Neural cell (in vitro differentiated cells): ENCODE measurements around the gene OR9A2. TPM values are rescaled to one million over a fixed set of nuclear protein-coding genes. Genes with fewer than 3 reads are reported as not detected.

Source experiments
- H2AFZ ChIP-seq: fragments of 200-600, 300-800 bp; sonication (generic), shearing (Covaris generic); 2 replicates; pipeline ENCODE4 v1.6.0; 2014; ENCODE audit warnings: low read depth, mild to moderate bottlenecking, antibody characterized with exemption, low read length, moderate library complexity
- H3F3A ChIP-seq: fragments of 200-600 bp; shearing (Covaris generic); 2 replicates; pipeline ENCODE4 v1.6.1; 2016; ENCODE audit warnings: mild to moderate bottlenecking, moderate library complexity, mixed read lengths, antibody characterized with exemption, low read length; ENCODE audit not compliant: insufficient read depth, poor library complexity, severe bottlenecking
- H3K27ac ChIP-seq: fragments of 200-600, 300-800 bp; sonication (generic), shearing (Covaris generic); 2 replicates; pipeline ENCODE4 v1.5.1; 2014; ENCODE audit warnings: mild to moderate bottlenecking, low read length, moderate library complexity
- H3K27me3 ChIP-seq: fragments of 300-800, 200-600 bp; sonication (generic), shearing (Covaris generic); 2 replicates; pipeline ENCODE4 v1.6.0; 2014; ENCODE audit warnings: mild to moderate bottlenecking, low read depth, low read length, moderate library complexity; ENCODE audit not compliant: insufficient read depth
- H3K36me3 ChIP-seq: fragments of 300-800, 200-600 bp; sonication (generic), shearing (Covaris generic); 2 replicates; pipeline ENCODE4 v1.5.1; 2014; ENCODE audit warnings: mild to moderate bottlenecking, antibody characterized with exemption, low read length, moderate library complexity; ENCODE audit not compliant: insufficient read depth
- H3K4me2 ChIP-seq: fragments of 300-800, 200-600 bp; sonication (generic), shearing (Covaris generic); 2 replicates; pipeline ENCODE4 v1.6.0; 2014; ENCODE audit warnings: mild to moderate bottlenecking, low read length
- H3K4me3 ChIP-seq: fragments of 300-800, 200-600 bp; sonication (generic), shearing (Covaris generic); 2 replicates; pipeline ENCODE4 v1.5.1; 2014; ENCODE audit warnings: mild to moderate bottlenecking, low read length, moderate library complexity
- H3K79me2 ChIP-seq: fragments of 200-600 bp; shearing (Covaris generic); replicated peaks from 2 replicates; pipeline ENCODE4 v1.6.0; 2014; ENCODE audit warnings: mild to moderate bottlenecking, low read length, moderate library complexity; ENCODE audit not compliant: insufficient read depth
- H3K9ac ChIP-seq: fragments of 300-800, 200-600 bp; sonication (generic), shearing (Covaris generic); 2 replicates; pipeline ENCODE4 v1.6.1; 2016; ENCODE audit warnings: mild to moderate bottlenecking, low read length, mixed read lengths
- H3K9me2 ChIP-seq: fragments of 200-600 bp; shearing (Covaris generic); 2 replicates; pipeline ENCODE4 v1.6.1; 2016; ENCODE audit warnings: mild to moderate bottlenecking, low read length, mixed read lengths; ENCODE audit not compliant: insufficient read depth
- H3K9me3 ChIP-seq: fragments of 200-600, 300-800 bp; sonication (generic), shearing (Covaris generic); 2 replicates; pipeline ENCODE4 v1.6.1; 2016; ENCODE audit warnings: mild to moderate bottlenecking, mixed run types, low read length, moderate library complexity, mixed read lengths
- H4K20me1 ChIP-seq: fragments of 200-600 bp; shearing (Covaris generic); 2 replicates; pipeline ENCODE4 v1.6.1; 2016; ENCODE audit warnings: mild to moderate bottlenecking, mixed run types; ENCODE audit not compliant: insufficient read depth
- CTCF ChIP-seq: fragments of 450-650 bp; IDR thresholded peaks from 2 replicates; pipeline ENCODE4 v1.5.1; 2014; ENCODE audit warnings: antibody characterized with exemption, mild to moderate bottlenecking, moderate library complexity; ENCODE audit not compliant: poor library complexity, severe bottlenecking
- EP300 ChIP-seq: fragments of 450-650 bp; conservative IDR thresholded peaks from 2 replicates; pipeline ENCODE4 v1.6.1; 2014; ENCODE audit warnings: antibody characterized with exemption, mild to moderate bottlenecking, moderate library complexity; ENCODE audit not compliant: poor library complexity, severe bottlenecking
- EZH2 ChIP-seq: fragments of 200-600, 300-800 bp; shearing (Covaris generic), sonication (generic); IDR thresholded peaks from 2 replicates; pipeline ENCODE4 v1.6.1; 2014; ENCODE audit warnings: antibody characterized with exemption, low read length, borderline replicate concordance, mild to moderate bottlenecking; ENCODE audit not compliant: insufficient read depth, poor library complexity, severe bottlenecking
- MXI1 ChIP-seq: fragments of 450-650 bp; conservative IDR thresholded peaks from 2 replicates; pipeline ENCODE4 v1.6.1; 2014; ENCODE audit warnings: antibody characterized with exemption, mild to moderate bottlenecking; ENCODE audit not compliant: poor library complexity, severe bottlenecking
- POLR2AphosphoS5 ChIP-seq: IDR thresholded peaks from 2 replicates; pipeline ENCODE4 v1.6.1; 2012
- RAD21 ChIP-seq: fragments of 450-650 bp; conservative IDR thresholded peaks from 2 replicates; pipeline ENCODE4 v1.6.1; 2014; ENCODE audit warnings: antibody characterized with exemption, mild to moderate bottlenecking, moderate library complexity
- REST ChIP-seq: IDR thresholded peaks from 2 replicates; pipeline ENCODE4 v1.6.1; 2012; ENCODE audit warnings: borderline replicate concordance
- SMC3 ChIP-seq: fragments of 450-650 bp; conservative IDR thresholded peaks from 2 replicates; pipeline ENCODE4 v1.6.1; 2014; ENCODE audit warnings: antibody characterized with exemption, mild to moderate bottlenecking, moderate library complexity; ENCODE audit not compliant: poor library complexity
- TAF1 ChIP-seq: IDR thresholded peaks from 2 replicates; pipeline ENCODE4 v1.6.1; 2012; ENCODE audit warnings: low read depth
- polyA plus RNA-seq: library from polyadenylated mRNA; depleted of rRNA; stranded (reverse); fragments of >200 nt; gene quantifications from 2 replicates; pipeline ENCODE4 v1.2.3, GENCODE V29; 2014

The OR9A2 gene
- polyA plus RNA-seq, 1 donor from 2014 or later: not detected

- H3K9me2 ChIP-seq: no peaks in the 10 kb centered on the region
- no peaks in the 10 kb centered on the region for H3K9me3 ChIP-seq
- H3K4me3 ChIP-seq: no peak overlapping the region
- no peaks in the 10 kb centered on the region for H3K36me3 ChIP-seq
- no peaks in the 10 kb centered on the region for H3K79me2 ChIP-seq
- no peaks in the 10 kb centered on the region for H3F3A ChIP-seq
- no peaks in the 10 kb centered on the region for H4K20me1 ChIP-seq
- no peak overlapping the region for H2AFZ ChIP-seq
- H3K4me2 ChIP-seq: no peak overlapping the region
- TF ChIP-seq EP300 (no peak), TAF1 (no peak), SMC3 (no peak), MXI1 (no peak)
- no peak overlapping the region for H3K9ac ChIP-seq
- no peaks in the 10 kb centered on the region for H3K27me3 ChIP-seq
- no peak overlapping the region for H3K27ac ChIP-seq
These were observed 21.2 kb downstream of the OR9A2 start for GRCh38 chr7:143005632-143006260.

GRCh38 chr7:143003393-143004051 is 23.4 kb downstream of the OR9A2 start:
- H3K9ac ChIP-seq: no peak overlapping the region
- no peak overlapping the region for H3K4me3 ChIP-seq
- peak; percentile 67 for TF ChIP-seq RAD21
- TF ChIP-seq EP300: no peak
- TF ChIP-seq SMC3: peak; percentile 73
- no peak for TF ChIP-seq MXI1
- TF ChIP-seq CTCF: peak; percentile 73
- TF ChIP-seq POLR2AphosphoS5: no peak
- no peak for TF ChIP-seq TAF1
- no peak for TF ChIP-seq REST
- no peak for TF ChIP-seq EZH2
- no peaks in the 10 kb centered on the region for H3F3A ChIP-seq
- H3K36me3 ChIP-seq: no peaks in the 10 kb centered on the region
- no peak overlapping the region for H2AFZ ChIP-seq
- no peak overlapping the region for H3K27ac ChIP-seq
- no peaks in the 10 kb centered on the region for H3K79me2 ChIP-seq
- H3K4me2 ChIP-seq: no peak overlapping the region
- H4K20me1 ChIP-seq: no peaks in the 10 kb centered on the region
- H3K9me3 ChIP-seq: no peaks in the 10 kb centered on the region
- H3K27me3 ChIP-seq: no peaks in the 10 kb centered on the region
- H3K9me2 ChIP-seq: no peaks in the 10 kb centered on the region
